ENCODE results near the gene IMPG1. TPM values are rescaled to one million over a fixed set of nuclear protein-coding genes. Genes with fewer than 3 reads are reported as not detected.

The IMPG1 gene
- total and polyA plus RNA-seq, 2 of the 8 experiments (the other 6 are each of a cell fraction or from before 2014, with no cell fraction given), result 0.02 TPM; not detected in 1

GRCh38 chr6:75947935-75948334 is 124.5 kb downstream of the IMPG1 start:
- H2BK5ac ChIP-seq (ENCODE audit: low read depth, low read length), result no peak overlapping the region
- H3K23ac ChIP-seq (ENCODE audit: insufficient read length), result no peak overlapping the region
- no peak overlapping the region for H3K9ac ChIP-seq (replicated peaks in 1 of 4; ENCODE audit: extremely low read depth in 1 of 4, low read depth in 3 of 4, low read length in 3 of 4)
- no peaks in the 10 kb centered on the region for H3K36me3 ChIP-seq (ENCODE audit: control insufficient read depth in 2 of 4, insufficient read depth in 4 of 4, low read length in 3 of 4)
- H4K20me1 ChIP-seq (replicated peaks in 1 of 2; ENCODE audit: control insufficient read depth in 1 of 2, insufficient read depth in 2 of 2, low read length in 2 of 2), result no peaks in the 10 kb centered on the region
- ChIA-PET POLR2A (ENCODE audit: partially characterized antibody) (no interaction called here), CTCF (ENCODE audit: partially characterized antibody) (interaction anchor here (2.0 kb wide), 1 partner anchor 16 kb away, joined by 14 read pairs; no protein-coding TSS in a partner anchor)
- no peak overlapping the region for H4K8ac ChIP-seq (ENCODE audit: extremely low read depth, insufficient read depth, low read length)
- no peaks in the 10 kb centered on the region; a peak in 1 of 7 replicates for H3K27me3 ChIP-seq (replicated peaks in 1 of 4; ENCODE audit: control insufficient read depth in 3 of 4, extremely low read depth in 1 of 4, insufficient read depth in 3 of 4, low read length in 3 of 4)
- no peak overlapping the region for H2BK12ac ChIP-seq (ENCODE audit: low read depth, low read length)
- H2BK15ac ChIP-seq (ENCODE audit: low read length), result no peak overlapping the region
- FAIRE-seq, result no peak
- H3K56ac ChIP-seq (replicated peaks; ENCODE audit: insufficient read length, low read depth, low read length), result no peak overlapping the region
- no peak overlapping the region for H3K27ac ChIP-seq (ENCODE audit: low read depth, low read length)
- no peak overlapping the region for H3K18ac ChIP-seq (ENCODE audit: extremely low read depth, low read length)
- no peaks in the 10 kb centered on the region for H3K79me1 ChIP-seq (ENCODE audit: low read depth, low read length)
- H3K4me3 ChIP-seq (ENCODE audit: extremely low read depth in 1 of 4, insufficient read depth in 2 of 4, low read depth in 3 of 4, low read length in 4 of 4), result no peak overlapping the region
- no peak overlapping the region for H2AFZ ChIP-seq (ENCODE audit: low read length)
- no peak overlapping the region for H4K91ac ChIP-seq (replicated peaks; ENCODE audit: insufficient read length, low read length)
- H3K4me2 ChIP-seq (ENCODE audit: insufficient read depth in 1 of 2, low read depth in 2 of 2, low read length in 2 of 2), result no peak overlapping the region
- H4K5ac ChIP-seq (ENCODE audit: insufficient read length, low read depth, low read length), result no peak overlapping the region
- DNase-seq (ENCODE audit: low read depth in 1 of 2, low spot score in 2 of 2), result no peak
- H3K79me2 ChIP-seq (ENCODE audit: control insufficient read depth in 1 of 2, insufficient read depth in 2 of 2, low read length in 2 of 2), result no peaks in the 10 kb centered on the region
- H3K9me3 ChIP-seq (ENCODE audit: insufficient read depth in 2 of 2, low read depth in 1 of 2, low read length in 1 of 2), result no peaks in the 10 kb centered on the region
- TF ChIP-seq KDM4A (IDR thresholded peaks at IDR 0.05; ENCODE audit: low read depth, low read length, severe bottlenecking) (no peak), CBX5 (IDR thresholded peaks at IDR 0.05; ENCODE audit: low read depth, low read length) (no peak), JUND (IDR thresholded peaks at IDR 0.05; ENCODE audit: low read length) (no peak), ATF3 (IDR thresholded peaks at IDR 0.05; ENCODE audit: insufficient read depth, low read depth, low read length) (no peak), RNF2 (IDR thresholded peaks at IDR 0.05; ENCODE audit: borderline replicate concordance, low read depth, low read length, missing control alignments, poor library complexity, severe bottlenecking) (no peak), JUN (IDR thresholded peaks at IDR 0.05; ENCODE audit: low read depth, low read length) (no peak), CTCF (IDR thresholded peaks at IDR 0.05; ENCODE audit: control extremely low read depth in 1 of 3, insufficient read depth in 1 of 3, low read depth in 1 of 3, low read length in 3 of 3) (no peak), ZNF274 (IDR thresholded peaks at IDR 0.05; ENCODE audit: borderline replicate concordance, extremely low read depth, low read length) (no peak), SIX5 (IDR thresholded peaks at IDR 0.05; ENCODE audit: low read depth, low read length) (no peak), SIN3A (conservative IDR thresholded peaks at IDR 0.05 in 1 of 2, IDR thresholded peaks at IDR 0.05 in 1 of 2; ENCODE audit: low read depth in 1 of 2, low read length in 2 of 2) (no peak)
- no peaks in the 10 kb centered on the region for H3K23me2 ChIP-seq (ENCODE audit: low read depth, low read length)
- no peak overlapping the region for H2BK20ac ChIP-seq (ENCODE audit: low read length)
- WGBS, 2 experiments (ENCODE audit: extremely low coverage in 1 of 2, insufficient coverage in 1 of 2, insufficient read length in 1 of 2, insufficient replicate concordance in 2 of 2, low coverage in 1 of 2, low lambda C conversion rate in 2 of 2, missing lambda C conversion rate in 1 of 2), result 95% methylated on average over 5 of the region's 5 CpGs; no CpG with 5 or more reads in 1 of the 2 experiments
- H3K4ac ChIP-seq (replicated peaks; ENCODE audit: insufficient read length, low read depth, low read length), result no peak overlapping the region
- no peak overlapping the region for H2AK5ac ChIP-seq (ENCODE audit: low read depth, low read length)
- H3K14ac ChIP-seq (ENCODE audit: insufficient read length), result no peak overlapping the region
- H2BK120ac ChIP-seq (replicated peaks; ENCODE audit: low read depth, low read length), result no peak overlapping the region
- peaks cover 0 to 7% (median 0%) of the 10 kb centered on the region in 4 experiments; a peak in 1 of 7 replicates for H3K4me1 ChIP-seq (replicated peaks in 1 of 4; ENCODE audit: control insufficient read depth in 3 of 4, insufficient read depth in 4 of 4, low read length in 3 of 4)
